ENCODE measurements around the gene GABRD. TPM values are rescaled to one million over a fixed set of nuclear protein-coding genes. Genes with fewer than 3 reads are reported as not detected.

GABRD gene, protein sequence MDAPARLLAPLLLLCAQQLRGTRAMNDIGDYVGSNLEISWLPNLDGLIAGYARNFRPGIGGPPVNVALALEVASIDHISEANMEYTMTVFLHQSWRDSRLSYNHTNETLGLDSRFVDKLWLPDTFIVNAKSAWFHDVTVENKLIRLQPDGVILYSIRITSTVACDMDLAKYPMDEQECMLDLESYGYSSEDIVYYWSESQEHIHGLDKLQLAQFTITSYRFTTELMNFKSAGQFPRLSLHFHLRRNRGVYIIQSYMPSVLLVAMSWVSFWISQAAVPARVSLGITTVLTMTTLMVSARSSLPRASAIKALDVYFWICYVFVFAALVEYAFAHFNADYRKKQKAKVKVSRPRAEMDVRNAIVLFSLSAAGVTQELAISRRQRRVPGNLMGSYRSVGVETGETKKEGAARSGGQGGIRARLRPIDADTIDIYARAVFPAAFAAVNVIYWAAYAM
- under 1 TPM in 1 of 6 experiments, not detected in 5; 0.55 TPM for total RNA-seq
- long read RNA-seq = 0 reads

DNA sequence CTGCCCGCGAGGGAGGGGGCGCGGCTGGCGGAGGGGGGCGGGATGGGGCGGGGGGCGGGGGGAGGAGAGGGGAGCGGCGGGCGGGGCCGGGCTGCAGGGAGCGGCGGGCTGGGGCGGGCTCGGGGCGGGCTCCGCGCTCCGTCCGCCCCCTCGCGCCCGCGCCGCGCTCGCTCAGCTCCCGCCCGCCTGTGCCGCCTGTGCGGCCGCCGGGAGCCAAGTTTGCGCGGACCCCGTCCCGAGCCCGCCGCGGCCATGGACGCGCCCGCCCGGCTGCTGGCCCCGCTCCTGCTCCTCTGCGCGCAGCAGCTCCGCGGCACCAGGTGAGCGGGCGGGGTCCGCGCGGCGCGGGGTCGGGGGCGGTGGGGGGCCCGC is at the start of gene GABRD:
TSS of gene GABRD (plus strand) at position 174 of the 372 bp plus-strand sequence. CDS start at position 253, 79 bp downstream.
- TF ChIP-seq, protein P1, sequence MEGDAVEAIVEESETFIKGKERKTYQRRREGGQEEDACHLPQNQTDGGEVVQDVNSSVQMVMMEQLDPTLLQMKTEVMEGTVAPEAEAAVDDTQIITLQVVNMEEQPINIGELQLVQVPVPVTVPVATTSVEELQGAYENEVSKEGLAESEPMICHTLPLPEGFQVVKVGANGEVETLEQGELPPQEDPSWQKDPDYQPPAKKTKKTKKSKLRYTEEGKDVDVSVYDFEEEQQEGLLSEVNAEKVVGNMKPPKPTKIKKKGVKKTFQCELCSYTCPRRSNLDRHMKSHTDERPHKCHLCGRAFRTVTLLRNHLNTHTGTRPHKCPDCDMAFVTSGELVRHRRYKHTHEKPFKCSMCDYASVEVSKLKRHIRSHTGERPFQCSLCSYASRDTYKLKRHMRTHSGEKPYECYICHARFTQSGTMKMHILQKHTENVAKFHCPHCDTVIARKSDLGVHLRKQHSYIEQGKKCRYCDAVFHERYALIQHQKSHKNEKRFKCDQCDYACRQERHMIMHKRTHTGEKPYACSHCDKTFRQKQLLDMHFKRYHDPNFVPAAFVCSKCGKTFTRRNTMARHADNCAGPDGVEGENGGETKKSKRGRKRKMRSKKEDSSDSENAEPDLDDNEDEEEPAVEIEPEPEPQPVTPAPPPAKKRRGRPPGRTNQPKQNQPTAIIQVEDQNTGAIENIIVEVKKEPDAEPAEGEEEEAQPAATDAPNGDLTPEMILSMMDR (IDR thresholded peaks at IDR 0.05) = no peak
- TF ChIP-seq POLR2A (IDR thresholded peaks at IDR 0.05) = no peak
- H3K9me3 ChIP-seq = no peaks in the 10 kb centered on the region
- H3K4me1 ChIP-seq = peaks cover 0 to 6% (median 0%) of the 10 kb centered on the region in 4 donors
- DNase-seq (no peak), ATAC-seq (peak in 1 of 4 donors; percentile 44)
- no peak within 1 kb of the TSS for H3K27ac ChIP-seq
- no peaks in the 10 kb centered on the region for H3K36me3 ChIP-seq
- H3K27me3 ChIP-seq = peaks cover 0 to 9% of the 10 kb centered on the region in 2 donors
- WGBS (ENCODE audit: insufficient coverage, low coverage, low lambda C conversion rate, missing lambda C conversion rate) = 0% methylated on average over 5 of the region's 60 CpGs
- H3K4me3 ChIP-seq = no peak within 1 kb of the TSS
- intact Hi-C loops (cut with DNase I) = no loop called here

DNA sequence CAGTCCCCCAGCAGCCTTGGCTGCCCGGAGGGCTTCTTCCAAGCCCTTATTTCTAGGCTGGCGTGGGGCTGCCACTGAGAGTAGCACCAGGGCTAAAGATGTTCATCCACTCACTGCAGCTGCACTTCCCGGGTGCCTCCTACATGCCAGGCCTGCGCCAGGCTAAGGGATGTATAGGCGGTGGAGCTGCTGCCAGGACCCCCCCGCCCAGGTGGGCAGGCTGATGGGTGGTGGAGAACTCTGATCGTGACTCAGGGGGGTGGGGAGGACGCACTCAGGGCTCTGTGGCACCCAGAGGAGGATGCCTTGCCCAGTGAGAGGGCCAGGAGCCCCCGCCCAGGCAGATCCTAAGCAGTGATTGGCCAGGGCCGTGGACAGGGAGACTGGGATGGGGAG is 49.6 kb upstream of the GABRD start:
- Histone ChIP-seq H3K9me3 (no peaks in the 10 kb centered on the region), H3K4me3 (no peak overlapping the region), H3K36me3 (no peaks in the 10 kb centered on the region), H3K27me3 (no peaks in the 10 kb centered on the region), H3K27ac (no peak overlapping the region), H3K4me1 (no peaks in the 10 kb centered on the region)
- intact Hi-C loops (cut with DNase I) = loop anchor here in 1 of 2 donors (10.0 kb wide), 1 partner anchor 55 kb away; no protein-coding TSS in a partner anchor
- TF ChIP-seq POLR2A (IDR thresholded peaks at IDR 0.05) = no peak
- TF ChIP-seq, protein P1 (IDR thresholded peaks at IDR 0.05) = no peak
- ATAC-seq (no peak), DNase-seq (peak in 1 of 3 donors; percentile 8)
- WGBS (ENCODE audit: insufficient coverage, low coverage, low lambda C conversion rate, missing lambda C conversion rate) = 20% methylated on average over 2 of the region's 10 CpGs

DNA sequence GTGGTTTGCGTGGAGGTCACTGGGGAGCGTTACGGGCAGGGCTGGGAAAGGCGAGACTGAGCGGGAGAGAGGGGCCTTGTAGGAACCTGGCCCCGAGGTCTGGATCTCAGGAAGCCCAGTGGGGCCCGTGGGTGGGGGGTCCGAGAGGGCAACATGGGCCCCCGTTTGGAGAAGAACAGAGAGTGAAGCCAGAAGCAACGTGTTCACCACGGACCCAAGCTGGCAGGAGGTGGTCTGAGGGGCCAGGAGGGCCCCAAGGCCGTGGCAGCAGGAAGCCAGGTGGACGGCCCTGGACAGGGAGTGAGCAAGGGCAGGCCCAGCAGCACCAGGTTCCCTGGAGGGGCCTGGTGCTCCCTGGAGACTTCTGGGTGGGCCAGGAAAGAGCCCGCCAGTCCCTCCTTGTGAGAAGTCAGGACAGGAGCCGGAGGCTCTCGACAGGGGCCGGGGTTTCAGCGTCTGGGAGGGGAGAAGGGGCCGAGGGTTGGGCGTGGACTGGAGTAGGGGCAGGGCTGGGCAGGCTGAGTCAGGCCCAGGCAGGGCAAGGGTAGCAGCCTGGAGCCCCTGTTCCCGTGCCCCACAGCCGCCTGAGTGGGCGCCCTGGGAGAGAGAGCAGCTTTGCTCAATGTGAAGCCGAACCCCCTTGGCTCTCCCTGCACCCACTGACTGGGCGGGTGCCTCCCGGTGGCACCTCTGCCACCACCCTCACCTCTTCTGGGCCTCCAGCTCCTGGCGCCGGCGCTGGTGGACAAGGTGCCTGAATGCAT is 49.0 kb upstream of the GABRD start:
- intact Hi-C loops (cut with DNase I) = loop anchor here in 1 of 2 donors (10.0 kb wide), 1 partner anchor 55 kb away; no protein-coding TSS in a partner anchor
- DNase-seq (peak in 1 of 3 donors; percentile 8), ATAC-seq (no peak)
- TF ChIP-seq POLR2A (IDR thresholded peaks at IDR 0.05) = no peak
- TF ChIP-seq, protein P1 (IDR thresholded peaks at IDR 0.05) = no peak
- Histone ChIP-seq H3K4me1 (no peaks in the 10 kb centered on the region), H3K9me3 (no peaks in the 10 kb centered on the region), H3K27ac (no peak overlapping the region), H3K4me3 (no peak overlapping the region), H3K27me3 (no peaks in the 10 kb centered on the region), H3K36me3 (no peaks in the 10 kb centered on the region)
- WGBS (ENCODE audit: insufficient coverage, low coverage, low lambda C conversion rate, missing lambda C conversion rate) = 65% methylated on average over 2 of the region's 29 CpGs

DNA sequence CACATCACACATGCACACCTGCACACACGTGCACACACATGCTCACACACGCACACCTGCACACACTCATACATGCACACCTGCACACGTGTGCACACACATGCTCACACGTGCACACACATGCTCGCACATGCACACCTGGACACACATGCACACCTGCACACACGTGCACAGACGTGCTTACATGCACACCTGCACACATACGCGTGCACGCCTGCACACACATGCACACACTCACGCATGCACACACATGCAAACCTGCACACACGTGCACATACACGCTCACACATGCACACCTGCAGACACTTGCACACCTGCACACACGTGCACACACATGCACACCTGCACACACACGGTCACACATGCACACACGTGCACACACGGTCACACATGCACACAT is 48.1 kb upstream of the GABRD start:
- H3K27me3 ChIP-seq = no peaks in the 10 kb centered on the region
- intact Hi-C loops (cut with DNase I) = no loop called here
- no peak for ATAC-seq
- no peaks in the 10 kb centered on the region for H3K4me1 ChIP-seq
- no peak for DNase-seq
- H3K36me3 ChIP-seq = no peaks in the 10 kb centered on the region
- no peak overlapping the region for H3K4me3 ChIP-seq
- TF ChIP-seq POLR2A (IDR thresholded peaks at IDR 0.05) = no peak
- TF ChIP-seq, protein P1 (IDR thresholded peaks at IDR 0.05) = no peak
- no peak overlapping the region for H3K27ac ChIP-seq
- no peaks in the 10 kb centered on the region for H3K9me3 ChIP-seq
- 64% methylated on average over 5 of the region's 17 CpGs for WGBS (ENCODE audit: insufficient coverage, low coverage, low lambda C conversion rate, missing lambda C conversion rate)

Data from right lobe of liver (tissue), 6 donors.